Dermis blood vessel endothelial cell (primary cell): ENCODE data around the gene AKAP12. TPM values are rescaled to one million over a fixed set of nuclear protein-coding genes. Genes with fewer than 3 reads are reported as not detected.
A peak's percentile ranks its signal among the peaks of the same experiment; 100 is the strongest.

Experiments
- DNase-seq: peaks from one replicate; pipeline ENCODE4 v3.0.0; 2010
- total RNA-seq: library from RNA; depleted of rRNA; stranded (reverse); fragments of >200 nt; gene quantifications from 2 replicates; pipeline ENCODE4 v1.2.3, GENCODE V29; 2014

AKAP12 gene
- total RNA-seq, 1 donor from 2014 or later = 699 TPM

GRCh38 chr6:151284548-151285017 is 44.8 kb downstream of the AKAP12 start:
- peak; percentile 54 for DNase-seq

- peak; percentile 90 for DNase-seq
These were observed 45.4 kb downstream of the AKAP12 start for GRCh38 chr6:151285122-151285521.

- DNase-seq = peak; percentile 68
These were observed 46.4 kb downstream of the AKAP12 start for GRCh38 chr6:151286214-151286613.

- DNase-seq = no peak
These were observed 49.1 kb downstream of the AKAP12 start for GRCh38 chr6:151288712-151289398.

GRCh38 chr6:151289399-151290007 is 49.7 kb downstream of the AKAP12 start:
- no peak for DNase-seq

GRCh38 chr6:151290877-151291721 is 51.3 kb downstream of the AKAP12 start:
- no peak for DNase-seq

GRCh38 chr6:151291722-151292059 is 51.9 kb downstream of the AKAP12 start:
- DNase-seq = no peak

- no peak for DNase-seq
These were observed 53.4 kb downstream of the AKAP12 start for GRCh38 chr6:151292974-151293687.

- DNase-seq = no peak
These were observed 53.9 kb downstream of the AKAP12 start for GRCh38 chr6:151293688-151294016.

GRCh38 chr6:151294561-151295101 is 54.9 kb downstream of the AKAP12 start:
- DNase-seq = no peak

GRCh38 chr6:151297886-151298285 is 58.1 kb downstream of the AKAP12 start:
- no peak for DNase-seq

GRCh38 chr6:151299011-151299410 is 59.2 kb downstream of the AKAP12 start:
- no peak for DNase-seq

GRCh38 chr6:151300267-151300991 is 60.7 kb downstream of the AKAP12 start:
- no peak for DNase-seq

- no peak for DNase-seq
These were observed 61.8 kb downstream of the AKAP12 start for GRCh38 chr6:151301547-151301946.

GRCh38 chr6:151303231-151303630 is 63.5 kb downstream of the AKAP12 start:
- no peak for DNase-seq

- DNase-seq = no peak
These were observed 66.6 kb downstream of the AKAP12 start for GRCh38 chr6:151306269-151306783.

GRCh38 chr6:151307501-151307900 is 67.7 kb downstream of the AKAP12 start:
- DNase-seq = no peak

GRCh38 chr6:151309619-151310018 is 69.9 kb downstream of the AKAP12 start:
- no peak for DNase-seq

- no peak for DNase-seq
These were observed 70.5 kb downstream of the AKAP12 start for GRCh38 chr6:151310279-151310678.

- peak; percentile 40 for DNase-seq
These were observed 71.3 kb downstream of the AKAP12 start for GRCh38 chr6:151310852-151311767.

GRCh38 chr6:151313066-151313491 is 73.3 kb downstream of the AKAP12 start:
- peak; percentile 91 for DNase-seq
